Activated naive CD4-positive, alpha-beta T cell treated with anti-CD3 and anti-CD28 coated beads, Interleukin-2, amount 50 U/mL, for 16 hours (primary cell): Measurements from ENCODE around the gene HERC6.
A peak's percentile ranks its signal among the peaks of the same experiment; 100 is the strongest.
"Not testable (repeated sequence)": the region's sequence is repeated elsewhere in the genome, so short reads cannot be mapped to it uniquely, and the experiment has no call there.

Experiments used
- DNase-seq: peaks from one replicate; pipeline ENCODE4 v3.0.0-alpha.2; 2020

Gene HERC6

GRCh38 chr4:88378691-88379559, at the start of gene HERC6:
Gene HERC6, plus strand, starts transcription at chr4:88378852. Its CDS starts 70 bp downstream, at chr4:88378922.
- peak; percentile 62 for DNase-seq

GRCh38 chr4:88333741-88334405, 44.8 kb upstream of the HERC6 start:
- no peak for DNase-seq

GRCh38 chr4:88335092-88335665, 43.5 kb upstream of the HERC6 start:
- no peak for DNase-seq

DNA sequence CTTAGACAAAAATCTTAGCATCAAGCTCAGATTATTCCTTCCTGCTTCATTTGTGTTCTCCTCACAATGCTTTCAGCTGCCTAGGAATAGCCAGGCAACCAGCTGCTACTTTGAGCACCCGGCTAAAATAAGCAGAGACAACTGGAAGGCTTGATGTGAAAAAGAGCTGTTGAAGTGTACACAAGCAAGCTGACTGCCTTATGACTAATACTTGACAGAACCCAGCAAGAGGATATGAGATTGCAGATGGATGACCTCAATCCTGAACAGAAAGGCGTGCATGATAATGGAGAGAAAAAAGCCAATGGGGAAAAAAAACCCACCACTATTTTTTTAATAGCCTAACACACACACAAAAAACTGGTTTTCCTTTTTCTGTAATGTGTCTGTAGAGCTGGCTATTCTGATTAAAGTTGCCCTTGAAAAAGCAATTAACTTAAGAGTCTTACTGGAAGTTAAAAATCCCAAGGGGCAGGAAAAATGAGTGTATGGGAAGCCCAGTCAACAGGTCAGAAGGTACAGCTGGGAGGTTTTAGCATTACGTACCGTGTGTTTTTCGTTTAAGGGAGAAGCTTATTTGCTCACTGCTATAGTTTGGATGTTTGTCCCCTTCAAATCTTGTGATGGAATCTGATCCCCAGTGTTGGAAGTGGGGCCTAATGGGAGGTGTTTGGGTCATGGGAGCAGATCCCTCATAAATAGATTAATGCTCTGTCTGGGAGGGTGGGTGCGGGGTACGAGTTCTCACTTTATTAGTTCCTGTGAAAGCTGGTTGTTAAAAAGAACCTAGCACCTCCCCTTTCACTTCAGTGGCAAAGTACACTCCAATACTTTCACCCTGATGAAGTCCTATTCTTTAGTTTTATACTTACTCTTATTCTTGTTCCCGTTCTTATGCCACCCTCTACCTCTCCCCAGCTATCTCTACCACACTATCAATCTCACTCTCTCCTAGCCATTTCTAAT, 37.1 kb upstream of the HERC6 start:
- no peak for DNase-seq

- not testable (repeated sequence) for DNase-seq
Observed at GRCh38 chr4:88346902-88347301, 31.8 kb upstream of the HERC6 start.

DNA sequence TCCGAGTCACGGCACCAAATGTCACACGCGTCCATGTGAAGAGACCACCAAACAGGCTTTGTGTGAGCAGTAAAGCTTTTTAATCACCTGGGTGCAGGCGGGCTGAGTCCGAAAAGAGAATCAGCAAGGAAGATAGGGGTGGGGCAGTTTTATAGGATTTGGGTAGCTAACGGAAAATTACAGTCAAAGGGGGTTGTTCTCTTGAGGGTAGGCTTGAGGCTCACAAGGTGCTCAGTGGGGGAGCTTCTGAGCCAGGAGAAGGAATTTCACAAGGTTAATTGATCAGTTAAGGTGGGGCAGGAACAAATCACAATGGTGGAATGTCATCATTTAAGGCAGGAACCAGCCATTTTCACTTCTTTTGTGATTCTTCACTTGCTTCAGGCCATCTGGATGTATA, 29.9 kb upstream of the HERC6 start:
- DNase-seq = not testable (repeated sequence)

DNA sequence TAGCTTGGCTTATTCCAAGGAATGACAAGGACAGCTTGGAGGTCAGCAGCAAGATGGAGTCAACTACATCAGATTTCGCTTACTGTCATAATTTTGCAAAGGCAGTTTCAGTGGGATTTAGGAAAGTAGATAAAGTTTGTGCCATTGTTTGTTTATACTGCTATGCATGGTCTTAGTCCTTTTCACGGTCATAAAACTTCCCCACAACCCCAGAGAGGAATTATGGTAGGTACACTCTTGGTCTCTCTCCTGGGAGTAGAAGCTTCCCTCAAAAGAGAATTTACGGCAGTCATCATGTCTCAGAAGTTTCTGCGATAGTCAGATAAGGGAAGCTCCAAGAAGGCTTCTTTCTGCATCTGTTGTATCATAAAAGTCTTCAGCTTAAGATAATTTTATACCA, 27.9 kb upstream of the HERC6 start:
- no peak for DNase-seq

GRCh38 chr4:88352062-88352740, 26.5 kb upstream of the HERC6 start:
- no peak for DNase-seq

DNA sequence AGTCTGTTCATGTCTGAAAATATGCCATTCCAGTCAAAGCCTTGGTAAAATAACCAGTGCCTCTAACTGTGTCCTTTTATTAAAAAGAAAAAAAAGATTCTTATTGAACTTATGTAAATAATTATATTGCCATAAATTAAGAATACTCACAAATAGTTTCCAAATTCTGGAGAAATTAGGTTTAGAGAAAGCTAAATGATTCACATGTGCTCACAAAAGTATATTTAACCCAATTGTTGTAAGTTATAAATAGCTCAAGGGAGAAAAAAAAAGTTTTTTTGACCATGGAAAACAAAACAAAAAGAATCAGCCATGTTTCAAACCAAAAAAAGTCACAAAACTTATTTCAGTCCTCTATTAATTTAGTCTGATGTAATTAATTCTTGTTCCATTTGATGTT, 25.3 kb upstream of the HERC6 start:
- DNase-seq = no peak

- DNase-seq = no peak
Observed at GRCh38 chr4:88356771-88357170, 21.9 kb upstream of the HERC6 start.

GRCh38 chr4:88357262-88357661, 21.4 kb upstream of the HERC6 start:
- no peak for DNase-seq

DNA sequence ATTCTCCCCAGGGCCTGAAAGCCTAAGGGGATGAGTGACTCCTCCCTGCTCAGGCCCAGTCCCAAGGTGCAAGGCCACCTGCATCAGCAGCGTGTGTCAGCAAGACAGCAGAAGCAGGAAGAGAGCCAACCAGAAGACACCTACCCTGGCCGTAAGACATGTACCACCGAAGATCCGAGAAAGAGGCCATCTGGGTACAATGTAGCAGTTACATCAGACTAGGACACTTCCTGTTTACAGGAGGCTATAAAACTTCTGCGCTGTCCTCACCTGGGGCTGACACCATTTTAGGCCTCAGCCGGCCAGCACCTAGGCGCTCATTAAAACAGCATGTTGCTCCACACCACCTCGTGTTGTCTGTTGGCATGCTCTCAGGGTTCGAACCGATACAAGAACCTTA, 19.1 kb upstream of the HERC6 start:
- DNase-seq = no peak

- no peak for DNase-seq
Observed at GRCh38 chr4:88360256-88360655, 18.4 kb upstream of the HERC6 start.

DNA sequence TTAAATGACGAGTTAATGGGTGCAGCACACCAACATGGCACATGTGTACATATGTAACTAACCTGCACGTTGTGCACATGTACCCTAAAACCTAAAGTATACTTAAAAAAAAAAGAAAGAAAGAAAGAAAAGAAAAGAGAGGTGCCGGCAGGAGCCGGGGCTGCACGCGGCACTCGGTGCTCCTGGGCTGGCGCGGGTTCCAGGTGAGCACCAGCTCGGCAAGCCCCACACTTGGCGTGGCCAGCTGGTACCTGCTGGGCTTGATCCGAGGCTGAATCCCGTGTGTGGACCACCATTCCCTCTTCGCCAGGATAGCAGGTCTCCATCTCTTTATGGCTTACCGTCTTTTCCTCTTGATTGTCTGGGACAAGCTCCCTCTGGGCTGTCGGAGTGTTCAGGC, 17.9 kb upstream of the HERC6 start:
- no peak for DNase-seq

- not testable (repeated sequence) for DNase-seq
Observed at GRCh38 chr4:88361217-88361773, 17.4 kb upstream of the HERC6 start.

GRCh38 chr4:88366460-88366859, 12.2 kb upstream of the HERC6 start:
- DNase-seq = no peak

GRCh38 chr4:88367826-88368225, 10.8 kb upstream of the HERC6 start:
- DNase-seq = no peak

DNA sequence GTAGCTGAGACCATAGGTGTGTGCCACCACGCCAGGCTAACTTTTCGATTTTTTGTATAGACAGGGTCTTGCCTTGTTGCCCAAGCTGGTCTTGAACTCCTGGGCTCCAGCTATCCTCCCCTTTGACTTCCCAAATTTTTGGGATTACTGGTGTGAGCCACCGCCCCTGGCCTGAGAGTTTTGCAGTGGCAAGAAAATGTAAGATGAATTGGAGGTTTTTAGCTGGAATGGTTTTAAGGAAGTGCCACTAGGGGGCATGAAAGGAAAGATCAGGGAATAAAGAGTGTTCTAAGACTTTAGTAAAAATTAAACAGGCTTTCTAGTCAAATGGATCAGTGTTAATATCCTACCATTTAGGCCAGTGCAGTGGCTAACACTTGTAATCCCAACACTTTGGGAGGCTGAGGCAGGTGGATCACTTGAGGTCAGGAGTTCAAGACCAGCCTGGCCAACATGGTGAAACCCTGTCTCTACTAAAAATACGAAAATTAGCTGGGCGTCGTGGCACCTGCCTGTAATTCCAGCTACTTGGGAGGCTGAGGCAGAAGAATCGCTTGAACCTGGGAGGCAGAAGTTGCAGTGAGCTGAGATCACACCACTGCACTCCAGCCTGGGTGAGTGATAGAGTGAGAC, 9.4 kb upstream of the HERC6 start:
- not testable (repeated sequence) for DNase-seq

DNA sequence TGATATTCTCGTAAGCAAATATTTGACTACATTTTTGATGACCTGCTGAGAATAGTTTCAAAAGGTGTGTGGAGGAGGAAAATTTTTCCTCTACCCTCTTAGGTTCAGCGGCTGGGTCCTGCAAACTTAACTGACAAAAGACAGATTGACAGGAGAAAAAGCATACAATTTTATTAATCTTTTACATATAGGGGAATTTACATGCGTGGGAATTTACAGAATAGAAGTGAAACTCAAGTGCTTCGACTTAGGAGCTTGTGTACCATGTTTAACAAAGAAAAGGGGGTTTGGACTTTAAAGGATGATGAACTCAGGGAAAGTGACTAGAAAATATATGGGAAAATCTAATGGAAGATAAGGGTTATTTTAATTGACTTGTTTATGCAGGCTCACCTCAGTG, 2.5 kb downstream of the HERC6 start:
- no peak for DNase-seq

DNA sequence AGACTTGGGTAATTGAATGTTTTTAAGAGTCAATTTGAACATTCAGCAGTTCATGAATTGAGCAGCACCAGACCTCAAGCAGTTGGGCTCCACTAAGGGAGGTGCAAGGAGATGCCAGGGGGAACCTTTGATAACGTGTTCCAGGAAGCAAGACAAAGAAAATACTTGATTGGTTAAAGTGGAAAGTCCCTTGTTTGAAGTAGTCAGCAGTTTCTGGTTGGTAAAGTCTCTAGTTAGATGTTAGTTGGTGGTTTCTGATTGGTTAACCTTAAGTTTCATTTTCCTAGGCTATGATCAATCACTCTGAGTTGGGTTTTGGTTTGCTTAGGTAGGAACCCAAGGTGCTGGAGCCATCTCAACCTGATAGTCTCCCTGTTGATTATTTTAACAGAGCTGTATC, 4.0 kb downstream of the HERC6 start:
- peak; percentile 46 for DNase-seq

DNA sequence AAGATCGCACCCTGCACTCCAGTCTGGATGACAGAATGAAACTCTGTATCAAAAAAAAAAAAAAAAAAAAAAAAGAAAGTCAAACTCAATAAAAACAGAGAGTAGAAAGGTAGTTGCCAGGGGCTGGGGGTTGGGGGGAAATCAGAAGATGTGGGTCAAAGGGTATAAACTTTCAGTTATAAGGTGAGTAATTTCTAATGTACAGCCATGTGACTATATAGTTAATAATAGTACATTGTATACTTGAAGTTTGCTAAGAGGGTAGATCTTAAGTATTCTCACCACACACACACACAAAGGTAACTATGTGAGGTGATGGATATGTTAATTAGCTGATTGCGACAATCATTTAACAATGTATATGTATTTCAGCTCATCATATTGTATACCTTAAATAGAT, 11.5 kb downstream of the HERC6 start:
- DNase-seq = no peak
